GM21717 (cell line): ENCODE data around the gene VSIG4.
"Not testable (repeated sequence)": the region's sequence is repeated elsewhere in the genome, so short reads cannot be mapped to it uniquely, and the experiment has no call there.

Experiments used
- ATAC-seq: cut with Tn5 transposase; IDR thresholded peaks from one replicate; pipeline ENCODE4 v1.9.1; 2021; ENCODE audit warnings: mild to moderate bottlenecking, moderate library complexity; ENCODE audit not compliant: unreplicated experiment

VSIG4 gene

DNA sequence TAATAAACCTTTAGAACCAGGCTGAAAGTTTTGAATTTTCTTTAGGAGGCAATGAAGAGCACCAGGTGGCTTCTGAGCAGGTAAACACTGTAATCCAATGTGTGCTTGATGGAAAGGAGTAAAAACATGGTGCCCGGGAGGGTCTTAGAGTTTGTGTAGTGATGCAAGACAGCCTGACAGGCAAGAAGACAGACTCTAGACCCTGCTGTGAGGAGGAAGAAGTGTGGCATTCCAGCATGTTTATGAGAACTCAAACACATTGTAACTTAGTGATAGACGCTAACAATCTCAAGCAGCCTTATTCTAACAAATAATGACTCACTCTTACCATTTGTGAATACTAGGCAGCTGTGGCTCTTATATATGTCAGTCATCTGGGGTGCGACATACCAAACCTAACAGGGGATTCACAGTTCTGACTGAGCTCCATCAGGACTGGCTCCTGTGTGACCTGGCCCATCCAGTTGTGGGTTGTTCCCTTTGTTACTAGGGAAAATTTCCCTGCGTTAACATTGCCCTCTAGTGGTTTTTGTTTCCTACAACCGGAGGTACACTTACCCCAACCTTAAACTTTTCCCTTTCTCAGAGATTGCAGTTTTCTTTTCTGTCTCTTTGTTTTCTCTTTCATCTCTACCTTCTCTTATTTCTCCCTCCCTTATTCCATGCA lies 53.8 kb downstream of the VSIG4 start:
- ATAC-seq: peak; percentile 89

DNA sequence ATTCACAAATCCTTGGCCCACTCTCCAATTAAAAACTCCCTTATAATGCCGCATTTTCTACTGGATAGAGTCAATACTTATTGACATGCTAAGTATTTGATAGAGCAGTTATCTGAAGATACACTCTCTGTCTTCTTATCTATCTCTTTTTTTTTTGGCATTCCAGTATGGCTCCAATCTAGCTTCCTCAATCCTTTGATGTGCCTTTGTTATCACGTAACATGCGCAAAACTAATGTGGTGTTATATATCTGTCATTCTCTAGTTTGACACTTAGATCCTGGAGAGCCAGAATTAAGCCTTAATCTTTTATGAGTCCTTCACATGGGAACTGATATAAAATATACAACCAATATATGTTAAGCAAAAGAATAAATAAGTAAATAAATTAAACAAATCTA lies 54.7 kb downstream of the VSIG4 start:
- no peak for ATAC-seq

DNA sequence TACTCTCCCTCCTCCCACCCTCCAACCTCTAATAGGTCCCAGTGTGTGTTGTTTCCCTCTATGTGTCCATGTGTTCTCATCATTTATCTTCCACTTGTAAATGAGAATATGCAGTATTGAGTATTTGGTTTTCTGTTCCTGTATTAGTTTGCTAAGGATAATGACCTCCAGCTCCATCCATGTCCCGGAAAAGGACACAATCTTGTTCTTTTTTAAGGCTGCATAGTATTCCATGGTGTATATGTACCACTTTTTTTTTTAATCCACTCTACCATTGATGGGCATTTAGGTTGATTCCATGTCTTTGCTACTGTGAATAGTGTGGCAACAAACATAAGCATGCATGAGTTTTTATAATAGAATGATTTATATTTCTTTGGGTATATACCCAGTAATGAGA lies 62.7 kb downstream of the VSIG4 start:
- ATAC-seq: not testable (repeated sequence)

GRCh38 chrX:65976161-65976560 lies 63.7 kb downstream of the VSIG4 start:
- no peak for ATAC-seq

- not testable (repeated sequence) for ATAC-seq
Observed at GRCh38 chrX:65975161-65975751, 64.6 kb downstream of the VSIG4 start.
